Astrocyte (in vitro differentiated cells and primary cell): ENCODE measurements around the gene GRIK1.

Experiments used
- EZH2 ChIP-seq: IDR thresholded peaks from 2 replicates; pipeline ENCODE4 v1.6.1; 2012; ENCODE audit warnings: mild to moderate bottlenecking, low read length, inconsistent platforms; ENCODE audit not compliant: insufficient read depth
- TF ChIP-seq, protein P1 (sequence below): IDR thresholded peaks from 2 replicates; pipeline ENCODE4 v1.5.1; 2011; ENCODE audit warnings: low read depth, mild to moderate bottlenecking, inconsistent platforms, low read length, moderate library complexity; ENCODE audit not compliant: insufficient read depth

DNA sequence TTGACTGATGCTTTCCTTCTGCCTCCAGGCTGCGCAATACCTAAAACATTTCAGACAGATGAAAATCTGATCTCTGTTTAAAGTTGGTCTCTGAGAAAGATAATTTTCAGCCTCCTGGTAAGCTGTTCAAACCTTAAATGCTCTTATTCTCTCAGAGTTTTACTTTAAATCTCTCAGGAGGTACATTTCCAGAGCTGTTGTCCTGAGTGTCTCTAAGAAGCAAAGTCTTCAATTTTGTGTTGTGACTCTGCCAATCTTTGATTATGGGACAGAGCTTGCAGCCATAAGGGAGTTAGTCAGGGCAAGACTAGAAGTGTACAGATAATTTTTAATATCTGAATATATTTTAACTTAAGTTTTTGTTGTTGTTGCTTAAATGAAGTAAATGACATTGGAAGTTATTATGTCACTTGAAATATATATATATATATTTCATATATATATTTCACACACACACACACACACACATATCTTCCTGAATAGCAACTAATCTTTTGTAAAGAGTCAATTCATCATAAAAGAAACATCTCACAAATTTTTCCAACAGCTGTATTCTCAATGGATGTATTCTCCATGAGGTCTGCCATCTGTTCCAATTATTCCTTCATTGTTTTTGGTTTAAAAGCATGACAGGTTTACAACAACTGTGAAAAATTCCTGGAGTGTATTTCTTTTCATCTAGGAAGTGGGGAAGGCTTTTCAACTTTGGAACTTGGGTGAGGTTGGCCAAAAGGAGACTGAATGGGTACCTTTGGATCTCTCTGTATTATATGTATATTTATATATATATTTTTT, 381.7 kb downstream of the GRIK1 start:
- no peak for TF ChIP-seq EZH2
- TF ChIP-seq, protein P1, sequence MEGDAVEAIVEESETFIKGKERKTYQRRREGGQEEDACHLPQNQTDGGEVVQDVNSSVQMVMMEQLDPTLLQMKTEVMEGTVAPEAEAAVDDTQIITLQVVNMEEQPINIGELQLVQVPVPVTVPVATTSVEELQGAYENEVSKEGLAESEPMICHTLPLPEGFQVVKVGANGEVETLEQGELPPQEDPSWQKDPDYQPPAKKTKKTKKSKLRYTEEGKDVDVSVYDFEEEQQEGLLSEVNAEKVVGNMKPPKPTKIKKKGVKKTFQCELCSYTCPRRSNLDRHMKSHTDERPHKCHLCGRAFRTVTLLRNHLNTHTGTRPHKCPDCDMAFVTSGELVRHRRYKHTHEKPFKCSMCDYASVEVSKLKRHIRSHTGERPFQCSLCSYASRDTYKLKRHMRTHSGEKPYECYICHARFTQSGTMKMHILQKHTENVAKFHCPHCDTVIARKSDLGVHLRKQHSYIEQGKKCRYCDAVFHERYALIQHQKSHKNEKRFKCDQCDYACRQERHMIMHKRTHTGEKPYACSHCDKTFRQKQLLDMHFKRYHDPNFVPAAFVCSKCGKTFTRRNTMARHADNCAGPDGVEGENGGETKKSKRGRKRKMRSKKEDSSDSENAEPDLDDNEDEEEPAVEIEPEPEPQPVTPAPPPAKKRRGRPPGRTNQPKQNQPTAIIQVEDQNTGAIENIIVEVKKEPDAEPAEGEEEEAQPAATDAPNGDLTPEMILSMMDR: no peak
